Measurements from ENCODE around the gene PROCA1.
"Not testable (repeated sequence)": the region's sequence is repeated elsewhere in the genome, so short reads cannot be mapped to it uniquely, and the experiment has no call there.

The PROCA1 gene

GRCh38 chr17:28667870-28668269, 43.8 kb downstream of the PROCA1 start:
- DNase-seq: no peak

DNA sequence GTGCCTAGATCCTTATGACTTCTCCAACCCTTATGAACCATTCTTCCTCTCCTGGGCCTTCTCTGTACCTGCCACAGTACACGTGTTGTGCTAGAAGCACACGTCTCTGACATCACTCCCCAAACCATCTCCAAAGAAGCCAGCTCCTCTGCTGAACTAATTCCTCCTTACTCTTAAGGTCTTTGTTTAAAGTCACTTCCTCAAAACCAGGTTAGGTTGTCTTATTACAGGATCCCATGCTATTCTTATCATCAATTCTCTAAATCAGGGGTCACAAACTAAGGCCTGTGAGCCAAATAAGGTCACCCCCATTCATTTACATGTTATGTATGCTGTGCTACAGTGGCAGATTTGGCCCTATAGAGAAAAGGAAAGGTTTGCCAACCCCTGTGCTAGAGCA, 45.7 kb downstream of the PROCA1 start:
- no peak for DNase-seq

GRCh38 chr17:28663723-28664122, 48.0 kb downstream of the PROCA1 start:
- no peak for DNase-seq

DNA sequence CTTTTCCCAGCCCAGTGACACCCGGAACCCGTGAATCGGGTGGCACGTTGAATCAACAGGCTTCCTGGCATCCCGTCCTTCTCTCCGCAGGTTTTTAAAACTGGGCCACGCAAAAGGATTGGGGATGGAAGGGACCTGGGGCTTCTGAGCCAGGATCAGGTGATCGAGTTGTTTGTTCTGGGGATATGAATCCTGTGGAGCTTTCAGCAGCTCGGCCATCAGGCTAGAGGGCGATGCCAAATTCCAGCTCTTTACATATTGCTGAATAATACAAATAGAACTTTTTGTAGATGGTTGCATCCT, 49.2 kb downstream of the PROCA1 start:
- DNase-seq: no peak

GRCh38 chr17:28661635-28662526, 49.8 kb downstream of the PROCA1 start, which contains the start of the genes SDF2 and SUPT6H:
TSS of gene SDF2 (minus strand) at chr17:28661906. CDS start at chr17:28661876, 30 bp downstream.
TSS of gene SUPT6H (plus strand) at chr17:28662205. CDS start at chr17:28673402, 11,197 bp downstream.
- peak; percentile 89 for DNase-seq

GRCh38 chr17:28659497-28659881, 52.2 kb downstream of the PROCA1 start:
- DNase-seq: not testable (repeated sequence)

- DNase-seq: not testable (repeated sequence)
These were observed 52.8 kb downstream of the PROCA1 start for GRCh38 chr17:28658766-28659496.

DNA sequence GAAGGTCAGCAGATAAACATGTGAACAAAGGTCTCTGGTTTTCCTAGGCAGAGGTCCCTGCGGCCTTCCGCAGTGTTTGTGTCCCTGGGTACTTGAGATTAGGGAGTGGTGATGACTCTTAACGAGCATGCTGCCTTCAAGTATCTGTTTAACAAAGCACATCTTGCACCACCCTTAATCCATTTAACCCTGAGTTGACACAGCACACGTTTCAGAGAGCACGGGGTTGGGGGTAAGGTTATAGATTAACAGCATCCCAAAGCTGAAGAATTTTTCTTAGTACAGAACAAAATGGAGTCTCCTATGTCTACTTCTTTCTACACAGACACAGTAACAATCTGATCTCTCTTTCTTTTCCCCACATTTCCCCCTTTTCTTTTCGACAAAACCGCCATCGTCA, 53.3 kb downstream of the PROCA1 start:
- not testable (repeated sequence) for DNase-seq

- no peak for DNase-seq
These were observed 53.9 kb downstream of the PROCA1 start for GRCh38 chr17:28657756-28658155.

DNA sequence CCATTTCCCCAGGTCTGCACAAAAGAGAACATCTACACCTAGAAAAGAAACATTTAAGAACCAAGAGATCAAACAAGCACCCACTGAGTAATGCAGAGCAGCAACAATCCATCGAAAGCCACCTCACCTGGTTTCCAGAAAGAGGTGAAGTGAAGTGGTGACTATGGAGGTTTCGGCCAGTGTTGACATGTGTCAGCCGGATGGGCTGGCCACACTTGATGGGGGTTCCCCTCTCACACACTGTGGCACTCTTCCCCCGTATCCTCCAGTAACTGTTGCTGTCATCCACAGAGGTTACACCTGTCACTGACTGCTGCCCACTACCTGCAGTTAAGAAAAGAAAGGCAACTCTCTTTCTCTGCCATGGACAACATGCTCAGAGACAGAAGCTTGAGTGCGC, 56.5 kb downstream of the PROCA1 start:
- DNase-seq: no peak
